GM11168 (cell line): ENCODE data around the gene SAP30.

Experiments used
- in situ Hi-C: fragments of 300-500 bp; cut with MboI; formaldehyde crosslinking; loops from one replicate; pipeline ENCODE4 v1.12.0; 2022; ENCODE audit warnings: low sequenced_read_pairs; ENCODE audit not compliant: unreplicated experiment

SAP30 gene

GRCh38 chr4:173370477-173371291 is at the start of gene SAP30:
Gene SAP30 (plus strand): TSS chr4:173370954. CDS start chr4:173371183, 229 bp downstream.
- in situ Hi-C loops: no loop called here

- in situ Hi-C loops: no loop called here
Measured at GRCh38 chr4:173325007-173325736, 45.6 kb upstream of the SAP30 start.

GRCh38 chr4:173328236-173328901 is 42.4 kb upstream of the SAP30 start:
- in situ Hi-C loops: no loop called here

- in situ Hi-C loops: no loop called here
Measured at GRCh38 chr4:173330590-173330989, 40.2 kb upstream of the SAP30 start.

- in situ Hi-C loops: no loop called here
Measured at GRCh38 chr4:173332021-173332487, 38.7 kb upstream of the SAP30 start.

- in situ Hi-C loops: no loop called here
Measured at GRCh38 chr4:173332963-173333657, 37.6 kb upstream of the SAP30 start.

- in situ Hi-C loops: no loop called here
Measured at GRCh38 chr4:173333658-173334084, 37.1 kb upstream of the SAP30 start.

- in situ Hi-C loops: no loop called here
Measured at GRCh38 chr4:173334085-173334890, 36.5 kb upstream of the SAP30 start, which contains the start of gene HMGB2. Gene HMGB2 (minus strand): TSS chr4:173334358. CDS start chr4:173333649, 709 bp downstream.

GRCh38 chr4:173334891-173335752 is 35.6 kb upstream of the SAP30 start:
- in situ Hi-C loops: no loop called here

GRCh38 chr4:173337463-173337862 is 33.3 kb upstream of the SAP30 start:
- in situ Hi-C loops: no loop called here

GRCh38 chr4:173343832-173344397 is 26.8 kb upstream of the SAP30 start:
- in situ Hi-C loops: no loop called here

GRCh38 chr4:173345648-173346047 is 25.1 kb upstream of the SAP30 start:
- in situ Hi-C loops: no loop called here

GRCh38 chr4:173346074-173346473 is 24.7 kb upstream of the SAP30 start:
- in situ Hi-C loops: no loop called here

- in situ Hi-C loops: no loop called here
Measured at GRCh38 chr4:173347467-173347866, 23.3 kb upstream of the SAP30 start.

GRCh38 chr4:173357939-173358338 is 12.8 kb upstream of the SAP30 start:
- in situ Hi-C loops: no loop called here

- in situ Hi-C loops: no loop called here
Measured at GRCh38 chr4:173360587-173361221, 10.1 kb upstream of the SAP30 start.

- in situ Hi-C loops: no loop called here
Measured at GRCh38 chr4:173362666-173363065, 8.1 kb upstream of the SAP30 start.
